B cell (primary cell): ENCODE data around the gene NFKBIZ. TPM values are rescaled to one million over a fixed set of nuclear protein-coding genes. Genes with fewer than 3 reads are reported as not detected.
A peak's percentile ranks its signal among the peaks of the same experiment; 100 is the strongest.

Experiments
- ATAC-seq: fragments of 200-7000 bp; cut with Tn5 transposase; one replicate; pipeline ENCODE4 v1.10.0; 2021; ENCODE audit warnings: low read depth, mild to moderate bottlenecking, moderate number of reproducible peaks, moderate library complexity
- CTCF ChIA-PET: fragments of 350-600 bp; sonication (Branson Sonifier 250); formaldehyde crosslinking; loops from one replicate; lab custom pipeline; 2021; ENCODE audit warnings: antibody characterized with exemption, inconsistent platforms; lab: Charles Lee
- POLR2A ChIA-PET: fragments of 350-600 bp; sonication (Branson Sonifier 250); formaldehyde crosslinking; loops from one replicate; lab custom pipeline; 2021; ENCODE audit warnings: antibody characterized with exemption; lab: Charles Lee
- DNase-seq: peaks from one replicate; pipeline ENCODE4 v3.0.0; 2013
- H2AFZ ChIP-seq: 2 replicates; pipeline ENCODE4 v1.6.1; 2012; ENCODE audit warnings: mild to moderate bottlenecking, low read depth, low read length; ENCODE audit not compliant: insufficient read depth, poor library complexity, severe bottlenecking
- H3K27ac ChIP-seq, 2 donors: 1 replicate in 1 of 2; 2 replicates in 1 of 2; pipeline ENCODE4 v1.5.1; 2012 to 2013; ENCODE audit warnings: low read length in 2 of 2, mild to moderate bottlenecking in 2 of 2, moderate library complexity in 1 of 2
- H3K27me3 ChIP-seq, 4 experiments: fragments of 200-600 bp in 1 of 4; sonication (generic) in 1 of 4; replicated peaks in 1 of 4; 1 replicate in 2 of 4; 2 replicates in 2 of 4; pipeline versions ENCODE4 v1.6.1 to v1.7.0; 2013 to 2016; ENCODE audit warnings: low read length in 3 of 4, mild to moderate bottlenecking in 2 of 4, mixed read lengths in 1 of 4, moderate library complexity in 1 of 4; ENCODE audit not compliant: insufficient read depth in 4 of 4, control insufficient read depth in 3 of 4; ENCODE audit errors: control extremely low read depth in 1 of 4
- H3K36me3 ChIP-seq, 2 experiments: replicated peaks in 1 of 2; 1 replicate in 1 of 2; 2 replicates in 1 of 2; pipeline versions ENCODE4 v1.6.1 to v1.7.1; 2013; ENCODE audit warnings: low read length in 1 of 2; ENCODE audit not compliant: insufficient read depth in 2 of 2, control insufficient read depth in 1 of 2; ENCODE audit errors: control extremely low read depth in 1 of 2, extremely low read depth in 1 of 2
- H3K4me1 ChIP-seq, 2 donors: fragments of 200-600 bp in 1 of 2; sonication (generic) in 1 of 2; 1 replicate in 1 of 2; 2 replicates in 1 of 2; pipeline versions ENCODE4 v1.5.1 to v1.6.1; 2013 to 2017; ENCODE audit warnings: low read length in 2 of 2; ENCODE audit not compliant: control insufficient read depth in 2 of 2, insufficient read depth in 2 of 2
- H3K4me2 ChIP-seq: replicated peaks from 2 replicates; pipeline ENCODE3; 2012; ENCODE audit warnings: mild to moderate bottlenecking, low read depth, low read length; ENCODE audit not compliant: poor library complexity, severe bottlenecking
- H3K4me3 ChIP-seq, 5 experiments: fragments of 200-600 bp in 1 of 5; sonication (generic) in 1 of 5; 1 replicate in 3 of 5; 2 replicates in 2 of 5; pipeline versions ENCODE4 v1.5.1 to v1.7.0; 2011 to 2016; ENCODE audit warnings: low read length in 4 of 5, mild to moderate bottlenecking in 4 of 5, low read depth in 2 of 5, control low read depth in 1 of 5, moderate library complexity in 1 of 5; ENCODE audit not compliant: insufficient read depth in 1 of 5; ENCODE audit errors: control extremely low read depth in 1 of 5, extremely low read depth in 1 of 5
- H3K79me2 ChIP-seq: fragments of 200-600 bp; sonication (generic); one replicate; pipeline ENCODE4 v1.6.0; 2016; ENCODE audit warnings: low read length; ENCODE audit not compliant: control insufficient read depth, insufficient read depth
- H3K9ac ChIP-seq: fragments of 200-600 bp; sonication (generic); 2 replicates; pipeline ENCODE4 v1.6.1; 2017; ENCODE audit warnings: mild to moderate bottlenecking, low read length, moderate library complexity
- H3K9me3 ChIP-seq, 3 donors: one replicate each; pipeline versions ENCODE4 v1.6.1 to v1.7.1; 2013; ENCODE audit warnings: low read length in 2 of 3; ENCODE audit not compliant: control insufficient read depth in 2 of 3, insufficient read depth in 1 of 3; ENCODE audit errors: control extremely low read depth in 1 of 3
- H4K20me1 ChIP-seq: 2 replicates; pipeline ENCODE4 v1.6.0; 2012; ENCODE audit warnings: mild to moderate bottlenecking, low read length; ENCODE audit not compliant: insufficient read depth, control insufficient read depth, poor library complexity, severe bottlenecking
- H3K27ac Mint-ChIP-seq: one replicate; pipeline ENCODE4 v1.8.0; 2021; ENCODE audit warnings: mixed read lengths
- H3K27me3 Mint-ChIP-seq: one replicate; pipeline ENCODE4 v1.8.0; 2021; ENCODE audit warnings: mixed read lengths
- H3K4me1 Mint-ChIP-seq: one replicate; pipeline ENCODE4 v1.8.0; 2021; ENCODE audit warnings: mixed read lengths
- H3K4me3 Mint-ChIP-seq: one replicate; pipeline ENCODE4 v1.8.0; 2021; ENCODE audit warnings: mixed read lengths
- H3K9me3 Mint-ChIP-seq: one replicate; pipeline ENCODE4 v1.8.0; 2022; ENCODE audit warnings: mixed read lengths; ENCODE audit not compliant: insufficient read depth
- CTCF ChIP-seq: fragments of 200-600 bp; IDR thresholded peaks from one replicate; pipeline ENCODE4 v1.8.0; 2022; ENCODE audit warnings: antibody characterized with exemption, mild to moderate bottlenecking
- EZH2 ChIP-seq: IDR thresholded peaks from 2 replicates; pipeline ENCODE4 v1.6.1; 2012; ENCODE audit warnings: borderline replicate concordance, low read depth, mild to moderate bottlenecking, moderate library complexity, low read length; ENCODE audit not compliant: insufficient read depth, poor library complexity, severe bottlenecking
- WGBS: methylation state at CpG from one replicate; pipeline ENCODE4 v1.1.5; 2013; ENCODE audit warnings: missing lambda C conversion rate; ENCODE audit not compliant: insufficient coverage; 5-methylcytosine and 5-hydroxymethylcytosine counted together
- intact Hi-C: fragments of 100-400 bp; cut with micrococcal nuclease; formaldehyde crosslinking; loops from one replicate; pipeline ENCODE4 v1.10.0; 2022
- polyA plus RNA-seq: library from polyadenylated mRNA; depleted of rRNA; stranded (reverse); fragments of >200 nt; gene quantifications from 2 replicates; pipeline ENCODE4 v1.2.3, GENCODE V29; 2012
- total RNA-seq, 2 donors: library from RNA; stranded (reverse); fragments of 120-200 nt in 1 of 2; gene quantifications; 1 replicate in 1 of 2; 2 replicates in 1 of 2; pipeline versions ENCODE4 v1.2.3 to v1.2.4, GENCODE V29; 2013 to 2022

The NFKBIZ gene
- total and polyA plus RNA-seq, 2 donors (not counting 1 experiment from before 2014, with no cell fraction given): 114 to 157 TPM

DNA sequence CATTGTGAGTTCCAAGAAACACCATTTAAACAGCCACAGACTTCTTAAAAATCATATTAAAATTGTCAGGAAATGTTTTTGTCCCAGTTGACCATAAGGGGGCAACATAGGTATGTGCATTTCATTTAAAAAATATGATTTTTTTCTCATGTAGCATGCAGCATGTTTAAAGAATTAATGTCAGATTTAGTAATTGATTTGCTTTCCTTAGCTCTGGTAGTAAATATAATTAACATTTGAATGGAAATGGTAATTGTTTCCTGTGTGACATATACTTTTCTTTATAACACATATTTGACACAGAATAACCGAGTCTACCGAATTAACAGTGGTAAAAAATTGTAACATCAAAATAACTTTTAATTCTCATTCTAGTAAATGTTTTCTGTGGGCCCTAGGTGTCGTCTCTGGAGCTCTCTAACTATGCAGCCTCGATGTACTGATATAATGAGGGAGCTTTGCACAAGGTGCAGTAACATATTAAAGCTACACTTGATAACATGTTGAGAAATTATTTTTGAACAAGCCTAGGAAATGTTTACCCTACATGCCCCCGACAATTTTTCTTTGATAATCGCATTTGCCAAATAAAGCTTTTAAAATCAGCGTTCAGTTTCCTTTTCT, 35.4 kb upstream of the NFKBIZ start:
- ChIA-PET POLR2A (interaction anchor here (0.6 to 1.7 kb wide), 4 partner anchors 13 to 812 kb away, joined by 3 to 5 read pairs (median 4); partner anchors contain the start of gene NFKBIZ), CTCF (interaction anchor here (0.7 to 20.1 kb wide), 34 partner anchors 9 to 723 kb away, joined by 3 to 1306 read pairs (median 4); partner anchors contain the start of gene NFKBIZ)
- Histone ChIP-seq H3K4me3 (no peak overlapping the region), H3K27ac (no peak overlapping the region), H4K20me1 (no peaks in the 10 kb centered on the region), H3K27me3 (no peaks in the 10 kb centered on the region), H3K4me1 (peaks cover 32 to 42% of the 10 kb centered on the region in 2 donors), H3K79me2 (peaks cover 12% of the 10 kb centered on the region), H3K4me2 (no peak overlapping the region), H3K9ac (no peak overlapping the region), H2AFZ (no peak overlapping the region), H3K36me3 (no peaks in the 10 kb centered on the region), H3K9me3 (peaks cover 0 to 7% (median 0%) of the 10 kb centered on the region in 3 donors)
- Mint-ChIP-seq H3K9me3 (no peaks in the 10 kb centered on the region), H3K27me3 (no peaks in the 10 kb centered on the region), H3K4me1 (peaks cover 50% of the 10 kb centered on the region), H3K4me3 (no peak overlapping the region), H3K27ac (no peak overlapping the region)
- intact Hi-C loops: loop anchor here (1.0 to 2.0 kb wide), 3 partner anchors 13 to 411 kb away; no protein-coding TSS in a partner anchor
- WGBS: no CpG with 5 or more reads among the region's 7 CpGs
- TF ChIP-seq CTCF (peak; percentile 89), EZH2 (no peak)
- DNase-seq (peak; percentile 59), ATAC-seq (no peak)

DNA sequence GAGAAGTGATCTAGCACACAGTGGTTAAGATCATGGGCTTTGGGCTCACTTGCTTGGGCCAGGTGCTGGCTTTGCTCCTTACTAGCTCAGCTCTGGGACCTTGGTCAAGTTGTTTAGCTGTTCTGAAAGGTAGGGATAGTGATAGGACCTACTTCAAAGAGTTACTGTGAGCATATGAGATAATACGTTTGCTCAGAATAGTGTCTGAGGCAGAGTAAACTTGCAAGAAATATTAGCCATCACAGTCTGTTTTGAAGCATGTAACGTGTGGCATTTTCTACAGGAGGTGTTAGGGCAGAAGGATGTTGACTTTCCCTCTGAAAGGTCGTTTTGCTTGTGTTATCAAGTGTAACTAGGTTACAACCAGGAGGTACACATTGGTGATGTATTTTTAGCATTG, 34.5 kb upstream of the NFKBIZ start:
- H4K20me1 ChIP-seq: no peaks in the 10 kb centered on the region
- Mint-ChIP-seq H3K27me3 (no peaks in the 10 kb centered on the region), H3K4me1 (peaks cover 49% of the 10 kb centered on the region), H3K4me3 (peak overlapping the region; percentile 9), H3K9me3 (no peaks in the 10 kb centered on the region), H3K27ac (peak overlapping the region; percentile 64)
- peak overlapping the region; percentile 13 for H2AFZ ChIP-seq
- peaks cover 15% of the 10 kb centered on the region for H3K79me2 ChIP-seq
- WGBS: 40% methylated on average over 2 of the region's 3 CpGs
- ChIA-PET CTCF (interaction anchor here (0.8 to 20.1 kb wide), 17 partner anchors 8 to 412 kb away, joined by 3 to 1306 read pairs (median 7); partner anchors contain the start of gene NFKBIZ), POLR2A (interaction anchor here (0.7 to 1.7 kb wide), 2 partner anchors 12 to 121 kb away, joined by 4 read pairs; no protein-coding TSS in a partner anchor)
- no peak overlapping the region for H3K9ac ChIP-seq
- no peaks in the 10 kb centered on the region for H3K36me3 ChIP-seq
- intact Hi-C loops: loop anchor here (5.0 kb wide), 1 partner anchor 37 kb away; no protein-coding TSS in a partner anchor
- no peaks in the 10 kb centered on the region for H3K27me3 ChIP-seq
- H3K4me2 ChIP-seq: peak overlapping the region; percentile 44
- no peak overlapping the region for H3K27ac ChIP-seq
- peaks cover 39 to 43% of the 10 kb centered on the region in 2 donors for H3K4me1 ChIP-seq
- H3K9me3 ChIP-seq: peaks cover 0 to 7% (median 0%) of the 10 kb centered on the region in 3 donors
- no peak for DNase-seq
- no peak for ATAC-seq
- TF ChIP-seq CTCF (no peak), EZH2 (no peak)
- no peak overlapping the region for H3K4me3 ChIP-seq
